Mesothelial cell of epicardium (in vitro differentiated cells): Measurements from ENCODE around the gene POLD1. TPM values are rescaled to one million over a fixed set of nuclear protein-coding genes. Genes with fewer than 3 reads are reported as not detected.

Experiments used
- DNase-seq, 2 experiments: peaks; one replicate each; pipeline ENCODE4 v3.0.0; 2021; ENCODE audit warnings: low spot score in 2 of 2; ENCODE audit not compliant: unreplicated experiment in 2 of 2
- H3K27ac Mint-ChIP-seq: 2 replicates; pipeline ENCODE4 v1.8.0; 2021; ENCODE audit warnings: mixed read lengths
- H3K27me3 Mint-ChIP-seq: 2 replicates; pipeline ENCODE4 v1.8.0; 2021; ENCODE audit warnings: low read depth, mixed read lengths
- H3K36me3 Mint-ChIP-seq: 2 replicates; pipeline ENCODE4 v1.8.0; 2021; ENCODE audit warnings: mixed read lengths
- H3K4me1 Mint-ChIP-seq: 2 replicates; pipeline ENCODE4 v1.8.0; 2021; ENCODE audit warnings: mixed read lengths
- H3K4me3 Mint-ChIP-seq: 2 replicates; pipeline ENCODE4 v1.8.0; 2021; ENCODE audit warnings: mild to moderate bottlenecking, moderate library complexity, mixed read lengths
- H3K9me3 Mint-ChIP-seq: 2 replicates; pipeline ENCODE4 v1.8.0; 2021; ENCODE audit warnings: mixed read lengths
- CTCF ChIP-seq: fragments of 200-600 bp; sonication (generic); IDR thresholded peaks from one replicate; pipeline ENCODE4 v1.5.0; 2021; ENCODE audit warnings: antibody characterized with exemption; ENCODE audit not compliant: unreplicated experiment
- total RNA-seq: library from RNA; stranded (reverse); gene quantifications from 3 replicates; pipeline ENCODE4 v1.2.1, GENCODE V29; 2021

POLD1 gene
- total RNA-seq, 1 donor from 2014 or later, result 60.6 TPM

- peaks cover 13% of the 10 kb centered on the region for H3K36me3 Mint-ChIP-seq
- H3K4me1 Mint-ChIP-seq, result peaks cover 17% of the 10 kb centered on the region
- H3K27ac Mint-ChIP-seq, result no peak overlapping the region
- no peak for TF ChIP-seq CTCF
- H3K9me3 Mint-ChIP-seq, result no peaks in the 10 kb centered on the region
- DNase-seq, result no peak
- H3K4me3 Mint-ChIP-seq, result no peak overlapping the region
- no peaks in the 10 kb centered on the region for H3K27me3 Mint-ChIP-seq
Observed at GRCh38 chr19:50379602-50380001, 4.5 kb upstream of the POLD1 start.

- Mint-ChIP-seq H3K36me3 (peaks cover 13% of the 10 kb centered on the region), H3K27ac (no peak overlapping the region), H3K4me3 (no peak overlapping the region)
Observed at GRCh38 chr19:50380137-50380536, 4.0 kb upstream of the POLD1 start.

GRCh38 chr19:50380751-50381151 is 3.4 kb upstream of the POLD1 start:
- DNase-seq, result no peak
- no peak overlapping the region for H3K27ac Mint-ChIP-seq
- TF ChIP-seq CTCF, result no peak
- no peaks in the 10 kb centered on the region for H3K27me3 Mint-ChIP-seq
- peaks cover 13% of the 10 kb centered on the region for H3K36me3 Mint-ChIP-seq
- no peak overlapping the region for H3K4me3 Mint-ChIP-seq
- peaks cover 24% of the 10 kb centered on the region for H3K4me1 Mint-ChIP-seq
- H3K9me3 Mint-ChIP-seq, result no peaks in the 10 kb centered on the region

More at GRCh38 chr19:50380137-50380536, 4.0 kb upstream of the POLD1 start:
- no peak for TF ChIP-seq CTCF
- Mint-ChIP-seq H3K4me1 (peaks cover 22% of the 10 kb centered on the region), H3K9me3 (no peaks in the 10 kb centered on the region), H3K27me3 (no peaks in the 10 kb centered on the region)
- DNase-seq, result no peak

- no peak for TF ChIP-seq CTCF
- no peaks in the 10 kb centered on the region for H3K27me3 Mint-ChIP-seq
- H3K36me3 Mint-ChIP-seq, result peaks cover 12% of the 10 kb centered on the region
- no peaks in the 10 kb centered on the region for H3K9me3 Mint-ChIP-seq
- H3K27ac Mint-ChIP-seq, result no peak overlapping the region
- peaks cover 22% of the 10 kb centered on the region for H3K4me1 Mint-ChIP-seq
- no peak overlapping the region for H3K4me3 Mint-ChIP-seq
- DNase-seq, result no peak
Observed at GRCh38 chr19:50381881-50382729, 2.0 kb upstream of the POLD1 start.

- H3K36me3 Mint-ChIP-seq, result peaks cover 16% of the 10 kb centered on the region
- peaks cover 22% of the 10 kb centered on the region for H3K4me1 Mint-ChIP-seq
- no peaks in the 10 kb centered on the region for H3K27me3 Mint-ChIP-seq
- H3K4me3 Mint-ChIP-seq, result peak overlapping the region; percentile 86
- DNase-seq, result no peak
- H3K9me3 Mint-ChIP-seq, result no peaks in the 10 kb centered on the region
- peak overlapping the region; percentile 91 for H3K27ac Mint-ChIP-seq
- TF ChIP-seq CTCF, result no peak
Observed at GRCh38 chr19:50383001-50383851, 921 bp upstream of the POLD1 start.
